Measurements from ENCODE around the gene NUP210.

Gene NUP210

DNA sequence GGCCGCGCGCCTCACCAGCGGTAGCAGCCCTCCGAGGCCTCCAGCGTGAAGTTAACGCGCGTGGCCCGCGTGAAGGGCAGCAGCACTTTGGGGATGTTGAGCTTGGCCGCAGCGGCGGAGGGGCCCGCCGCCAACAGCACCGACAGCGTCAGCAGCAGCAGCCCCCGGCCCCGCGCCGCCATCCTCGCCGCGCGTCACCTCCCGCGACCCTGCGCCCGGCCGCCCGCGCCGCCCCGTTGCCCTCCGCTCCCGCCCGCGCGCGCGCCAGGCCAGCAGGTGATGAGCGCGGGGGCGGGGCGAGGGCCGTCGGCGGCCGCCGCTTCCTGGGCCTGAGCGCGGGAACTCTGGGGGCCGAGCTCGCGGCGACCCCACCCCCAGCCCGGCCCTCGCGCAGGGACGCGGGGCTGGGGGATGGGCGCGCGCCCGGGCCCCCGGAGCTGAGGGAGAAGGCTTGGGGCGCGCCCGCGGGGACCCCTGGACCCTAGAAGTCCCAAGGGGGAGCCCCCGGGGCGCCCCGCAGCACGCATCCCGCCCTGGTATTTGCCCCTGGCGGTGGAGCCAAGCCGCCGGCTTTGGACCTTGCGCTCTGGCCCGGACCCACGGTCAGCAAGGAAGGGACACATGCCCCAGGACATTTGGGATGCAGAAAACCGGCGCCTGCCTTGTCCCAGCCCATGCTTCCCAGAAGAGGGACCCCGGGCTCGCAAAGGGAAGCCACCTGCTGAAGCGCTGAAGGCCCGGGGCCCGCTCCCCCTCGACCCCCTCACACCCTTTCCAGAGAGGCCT, at the start of gene NUP210:
Gene NUP210, minus strand, starts transcription at position 278 of the 786 bp plus-strand sequence. Its CDS starts 96 bp downstream, at position 182.
- TF ChIP-seq, protein P1, sequence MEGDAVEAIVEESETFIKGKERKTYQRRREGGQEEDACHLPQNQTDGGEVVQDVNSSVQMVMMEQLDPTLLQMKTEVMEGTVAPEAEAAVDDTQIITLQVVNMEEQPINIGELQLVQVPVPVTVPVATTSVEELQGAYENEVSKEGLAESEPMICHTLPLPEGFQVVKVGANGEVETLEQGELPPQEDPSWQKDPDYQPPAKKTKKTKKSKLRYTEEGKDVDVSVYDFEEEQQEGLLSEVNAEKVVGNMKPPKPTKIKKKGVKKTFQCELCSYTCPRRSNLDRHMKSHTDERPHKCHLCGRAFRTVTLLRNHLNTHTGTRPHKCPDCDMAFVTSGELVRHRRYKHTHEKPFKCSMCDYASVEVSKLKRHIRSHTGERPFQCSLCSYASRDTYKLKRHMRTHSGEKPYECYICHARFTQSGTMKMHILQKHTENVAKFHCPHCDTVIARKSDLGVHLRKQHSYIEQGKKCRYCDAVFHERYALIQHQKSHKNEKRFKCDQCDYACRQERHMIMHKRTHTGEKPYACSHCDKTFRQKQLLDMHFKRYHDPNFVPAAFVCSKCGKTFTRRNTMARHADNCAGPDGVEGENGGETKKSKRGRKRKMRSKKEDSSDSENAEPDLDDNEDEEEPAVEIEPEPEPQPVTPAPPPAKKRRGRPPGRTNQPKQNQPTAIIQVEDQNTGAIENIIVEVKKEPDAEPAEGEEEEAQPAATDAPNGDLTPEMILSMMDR (conservative IDR thresholded peaks at IDR 0.05; ENCODE audit: low read length), result no peak
- DNase-seq (ENCODE audit: low read depth), result no peak
- no peak within 1 kb of the TSS for H3K4me3 ChIP-seq (ENCODE audit: low read length)

DNA sequence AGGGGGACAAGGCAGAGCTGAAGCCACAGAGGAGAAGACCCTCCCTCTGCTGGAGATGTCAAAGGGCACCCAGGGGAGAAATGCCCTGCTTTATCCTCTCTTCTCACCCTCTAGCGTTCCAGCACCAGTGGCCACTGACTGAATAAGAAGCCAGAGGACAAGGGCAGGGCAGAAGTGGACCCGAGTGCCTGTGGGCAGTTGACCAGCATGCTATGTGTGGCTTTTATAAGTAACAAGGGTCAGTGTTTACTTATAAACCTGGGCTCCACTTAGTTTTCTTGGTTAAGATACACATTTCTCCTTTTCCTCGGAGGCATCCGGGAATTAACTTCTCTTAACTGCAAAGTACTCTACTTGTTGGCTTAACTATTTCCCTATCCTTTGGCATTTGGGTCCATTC, 46.7 kb upstream of the NUP210 start:
- TF ChIP-seq, protein P1 (conservative IDR thresholded peaks at IDR 0.05; ENCODE audit: low read length), result no peak
- H3K4me3 ChIP-seq (ENCODE audit: low read length), result no peak overlapping the region
- DNase-seq (ENCODE audit: low read depth), result no peak

DNA sequence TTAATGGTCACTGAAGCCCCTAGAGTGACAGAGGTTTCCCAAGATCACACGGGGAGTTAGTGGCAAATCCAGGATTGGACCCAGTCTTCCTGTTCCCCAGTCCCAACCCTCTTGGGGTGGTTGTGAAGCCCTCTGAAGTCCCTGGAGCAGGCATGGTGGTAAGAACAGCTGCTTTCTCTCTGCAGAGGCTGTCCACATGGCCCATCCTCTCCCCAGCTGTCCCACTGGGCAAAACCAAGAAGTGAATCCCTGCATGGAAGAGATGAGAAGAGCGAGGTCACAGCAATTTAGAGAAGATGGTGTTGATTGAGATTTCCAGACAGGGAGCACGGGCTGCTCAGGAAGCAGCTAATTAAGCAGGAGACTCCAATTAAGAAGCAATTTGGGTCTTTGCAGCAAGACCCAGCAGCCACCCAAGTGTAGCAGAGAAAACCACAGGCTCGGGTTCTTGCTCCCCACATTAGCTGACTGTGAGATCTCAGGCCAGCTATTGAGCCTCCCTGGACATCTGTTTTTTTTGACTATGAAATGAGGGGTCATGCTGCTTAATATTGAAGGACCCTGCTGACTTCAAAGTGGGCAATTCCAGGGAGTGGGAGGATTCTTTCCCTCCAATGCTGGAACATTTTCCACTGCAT, 45.2 kb upstream of the NUP210 start:
- DNase-seq (ENCODE audit: low read depth), result no peak
- TF ChIP-seq, protein P1 (conservative IDR thresholded peaks at IDR 0.05; ENCODE audit: low read length), result no peak
- H3K4me3 ChIP-seq (ENCODE audit: low read length), result no peak overlapping the region

DNA sequence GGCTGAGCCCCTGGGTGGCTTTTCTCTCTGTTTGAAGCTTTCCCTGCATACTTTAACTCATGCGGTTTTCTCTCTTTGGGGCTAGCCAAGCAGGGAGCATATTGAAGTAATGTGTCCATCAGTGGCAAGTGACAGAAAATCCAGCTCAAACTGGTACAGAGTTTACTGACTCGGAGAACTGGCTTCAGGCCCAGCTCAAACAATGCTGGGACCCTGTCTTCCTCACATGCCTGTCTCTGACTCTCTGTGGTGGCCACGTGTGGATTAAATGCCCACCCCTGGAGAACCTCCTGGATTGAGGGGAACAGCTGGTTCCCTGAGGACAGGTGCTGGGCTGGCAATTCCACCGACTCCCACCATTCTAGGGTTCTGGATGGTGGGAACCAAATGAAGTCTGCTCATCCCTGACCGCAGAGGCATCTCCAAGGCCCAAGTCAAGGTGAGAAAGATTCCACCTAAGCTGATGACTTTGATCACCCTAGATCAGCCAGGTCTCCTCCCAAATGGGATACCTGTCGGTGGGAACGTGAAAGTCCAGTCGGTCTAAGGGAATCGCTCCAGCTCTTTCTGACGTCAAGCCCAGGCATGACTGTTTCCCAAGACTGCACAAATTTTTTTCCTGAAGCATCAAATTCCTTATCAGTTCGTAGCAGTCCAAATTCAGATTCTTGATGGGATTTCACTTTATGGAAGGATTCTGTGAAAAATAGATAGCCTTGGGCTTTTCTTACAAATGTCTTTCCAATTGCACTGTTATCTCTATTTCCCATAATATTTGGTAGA, 43.7 kb upstream of the NUP210 start:
- H3K4me3 ChIP-seq (ENCODE audit: low read length), result no peak overlapping the region
- TF ChIP-seq, protein P1 (conservative IDR thresholded peaks at IDR 0.05; ENCODE audit: low read length), result no peak
- DNase-seq (ENCODE audit: low read depth), result no peak

DNA sequence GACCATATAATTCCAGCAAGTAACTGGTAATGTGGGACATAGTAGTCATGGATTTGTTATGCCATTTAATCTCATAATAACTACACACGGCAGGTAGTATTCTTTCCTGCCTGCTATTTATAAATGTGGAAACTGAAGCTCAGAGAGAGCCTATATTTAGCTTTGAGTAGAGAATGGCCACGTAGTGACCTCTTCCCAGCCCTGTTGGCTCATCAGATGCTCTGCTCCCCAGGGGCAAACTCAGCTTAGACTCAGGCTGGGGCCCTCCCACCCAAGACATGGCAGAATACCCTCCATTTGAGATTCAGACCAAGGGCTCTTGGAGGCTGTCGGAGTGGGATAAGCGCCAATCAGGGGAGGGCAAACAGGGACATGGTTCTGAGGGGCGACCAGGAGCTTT, 42.7 kb upstream of the NUP210 start:
- no peak overlapping the region for H3K4me3 ChIP-seq (ENCODE audit: low read length)
- TF ChIP-seq, protein P1 (conservative IDR thresholded peaks at IDR 0.05; ENCODE audit: low read length), result no peak
- DNase-seq (ENCODE audit: low read depth), result no peak

DNA sequence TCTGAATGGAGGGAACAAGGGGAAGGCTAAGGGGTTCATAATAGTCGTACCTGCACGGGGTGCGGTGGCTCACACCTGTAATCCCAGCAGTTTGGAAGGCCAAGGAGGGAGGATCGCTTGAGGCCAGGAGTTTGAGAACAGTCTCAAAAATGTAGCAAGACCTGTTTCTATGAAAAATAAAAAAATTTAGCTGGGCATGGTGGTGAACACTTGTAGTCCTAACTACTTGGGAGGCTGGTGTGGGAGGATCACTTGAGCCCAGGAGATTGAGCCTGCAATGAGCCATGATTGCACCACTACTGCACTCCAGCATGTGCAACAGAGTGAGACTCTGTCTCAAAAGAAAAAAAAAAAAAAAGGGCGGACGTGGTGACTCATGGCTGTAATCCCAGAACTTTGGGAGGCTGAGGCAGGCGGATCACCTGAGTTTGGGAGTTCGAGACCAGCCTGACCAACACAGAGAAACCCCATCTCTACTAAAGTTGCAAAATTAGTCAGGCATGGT, 42.1 kb upstream of the NUP210 start:
- H3K4me3 ChIP-seq (ENCODE audit: low read length), result no peak overlapping the region
- TF ChIP-seq, protein P1 (conservative IDR thresholded peaks at IDR 0.05; ENCODE audit: low read length), result no peak
- no peak for DNase-seq (ENCODE audit: low read depth)

Measured in AG10803 (cell line).